Keratinocyte (primary cell): ENCODE results near the gene CTIF. TPM values are rescaled to one million over a fixed set of nuclear protein-coding genes. Genes with fewer than 3 reads are reported as not detected.

Experiments used
- DNase-seq: peaks from one replicate; pipeline ENCODE4 v3.0.0-alpha.2; 2011; ENCODE audit warnings: low read depth, missing footprints, low spot score
- FAIRE-seq: peaks from 2 replicates; lab custom pipeline; 2011; peaks lifted over from hg19 to GRCh38; lab: Jason Lieb, UNC
- H2AFZ ChIP-seq: 2 replicates; pipeline ENCODE4 v1.6.0; 2012; ENCODE audit warnings: low read length, control low read depth, inconsistent platforms; ENCODE audit not compliant: control insufficient read depth
- H3K27ac ChIP-seq: 2 replicates; pipeline ENCODE4 v1.5.1; 2011; ENCODE audit warnings: low read length; ENCODE audit not compliant: control insufficient read depth, insufficient read depth
- H3K27me3 ChIP-seq: 3 replicates; pipeline ENCODE4 v1.6.0; 2011; ENCODE audit warnings: low read length; ENCODE audit not compliant: control insufficient read depth, insufficient read depth; ENCODE audit errors: extremely low read depth
- H3K36me3 ChIP-seq, 2 experiments: 2 replicates in 1 of 2; 3 replicates in 1 of 2; pipeline ENCODE4 v1.5.1; 2011; ENCODE audit warnings: low read length in 2 of 2, mild to moderate bottlenecking in 1 of 2; ENCODE audit not compliant: control insufficient read depth in 2 of 2, insufficient read depth in 2 of 2; ENCODE audit errors: extremely low read depth in 1 of 2
- H3K4me1 ChIP-seq: 3 replicates; pipeline ENCODE4 v1.5.1; 2011; ENCODE audit warnings: low read length; ENCODE audit not compliant: control insufficient read depth, insufficient read depth; ENCODE audit errors: extremely low read depth
- H3K4me2 ChIP-seq: 3 replicates; pipeline ENCODE4 v1.6.0; 2011; ENCODE audit warnings: low read depth, low read length; ENCODE audit not compliant: control insufficient read depth, insufficient read depth; ENCODE audit errors: extremely low read depth
- H3K4me3 ChIP-seq, 3 experiments: fragments of 200-600 bp in 1 of 3; sonication (generic) in 1 of 3; 2 replicates in 2 of 3; 3 replicates in 1 of 3; pipeline ENCODE4 v1.5.1; 2011 to 2016; ENCODE audit warnings: low read length in 3 of 3, mild to moderate bottlenecking in 3 of 3, control low read depth in 2 of 3, inconsistent platforms in 1 of 3, low read depth in 1 of 3, mixed read lengths in 1 of 3, mixed run types in 1 of 3, moderate library complexity in 1 of 3; ENCODE audit not compliant: control insufficient read depth in 2 of 3, insufficient read depth in 2 of 3; ENCODE audit errors: extremely low read depth in 1 of 3
- H3K79me2 ChIP-seq: 2 replicates; pipeline ENCODE4 v1.6.0; 2012; ENCODE audit warnings: low read length; ENCODE audit not compliant: control insufficient read depth, insufficient read depth
- H3K9ac ChIP-seq: 3 replicates; pipeline ENCODE4 v1.6.0; 2011; ENCODE audit warnings: low read length; ENCODE audit not compliant: control insufficient read depth, insufficient read depth; ENCODE audit errors: extremely low read depth
- H3K9me1 ChIP-seq: 3 replicates; pipeline ENCODE4 v1.6.0; 2011; ENCODE audit warnings: low read length; ENCODE audit not compliant: control insufficient read depth, insufficient read depth; ENCODE audit errors: extremely low read depth
- H3K9me3 ChIP-seq: 2 replicates; pipeline ENCODE4 v1.5.1; 2012; ENCODE audit warnings: low read depth, low read length; ENCODE audit not compliant: control insufficient read depth
- H4K20me1 ChIP-seq: 3 replicates; pipeline ENCODE4 v1.6.0; 2011; ENCODE audit warnings: low read length; ENCODE audit not compliant: control insufficient read depth, insufficient read depth; ENCODE audit errors: extremely low read depth
- EZH2 ChIP-seq: IDR thresholded peaks from one replicate; pipeline ENCODE4 v1.6.1; 2012; ENCODE audit warnings: inconsistent platforms, mild to moderate bottlenecking, low read length, moderate library complexity
- dilution Hi-C: fragments of 300-500 bp; cut with MboI; formaldehyde crosslinking; loops from one replicate; pipeline ENCODE4 v1.7.0; 2020; ENCODE audit warnings: low sequenced_read_pairs; ENCODE audit not compliant: extremely low pct_ligation_motif_present
- polyA plus RNA-seq, 5 experiments: library from polyadenylated mRNA; depleted of rRNA in 3 of 5; stranded (reverse) in 3 of 5; stranded (forward) in 1 of 5; unstranded in 1 of 5; fragments of >200 nt; gene quantifications; 1 replicate in 1 of 5; 2 replicates in 3 of 5; 3 replicates in 1 of 5; pipeline versions ENCODE4 v1.2.1 to v1.2.3, GENCODE V29; 2011 to 2012; ENCODE audit warnings: missing spikeins in 2 of 5, low read depth in 1 of 5, low replicate concordance in 1 of 5
- TF ChIP-seq, protein P1 (sequence below), 3 experiments: IDR thresholded peaks in 1 of 3; conservative IDR thresholded peaks in 1 of 3; optimal IDR thresholded peaks in 1 of 3; 2 replicates in 2 of 3; 3 replicates in 1 of 3; pipeline versions ENCODE3 to v1.5.1; 2011; ENCODE audit warnings: low read length in 3 of 3, mild to moderate bottlenecking in 3 of 3, moderate library complexity in 2 of 3, control low read depth in 1 of 3, inconsistent platforms in 1 of 3; ENCODE audit not compliant: insufficient read depth in 2 of 3; ENCODE audit errors: extremely low read depth in 1 of 3

CTIF gene
- polyA plus RNA-seq, 1 donor (not counting 4 experiments of a cell fraction or from before 2014, with no cell fraction given): 15.0 TPM

DNA sequence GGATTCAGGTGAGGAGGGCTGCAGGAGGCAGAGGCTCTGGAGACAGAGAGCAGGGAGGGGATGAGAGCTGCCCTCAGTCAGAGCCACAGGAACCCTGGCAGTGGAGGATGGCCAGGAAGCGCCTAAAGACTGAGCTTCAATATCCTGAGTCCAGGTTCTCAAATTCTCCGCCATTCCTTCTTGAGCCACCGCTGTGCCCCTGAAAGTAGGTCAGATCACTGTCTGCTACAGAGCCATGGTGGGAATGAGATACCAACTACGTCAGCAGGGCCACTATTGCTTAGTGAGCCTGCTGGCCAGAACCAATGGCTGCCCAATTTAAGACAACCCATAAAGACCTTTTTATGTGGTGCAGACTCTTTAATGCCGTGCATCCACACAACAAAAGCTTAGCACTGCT, 155.5 kb downstream of the CTIF start:
- H3K27me3 ChIP-seq: no peaks in the 10 kb centered on the region
- H4K20me1 ChIP-seq: no peaks in the 10 kb centered on the region
- FAIRE-seq: no peak
- no peak overlapping the region for H2AFZ ChIP-seq
- H3K79me2 ChIP-seq: no peaks in the 10 kb centered on the region
- DNase-seq: no peak
- no peaks in the 10 kb centered on the region for H3K9me3 ChIP-seq
- H3K9ac ChIP-seq: no peak overlapping the region
- H3K4me3 ChIP-seq: no peak overlapping the region
- dilution Hi-C loops: no loop called here
- H3K9me1 ChIP-seq: no peaks in the 10 kb centered on the region
- no peak overlapping the region for H3K4me2 ChIP-seq
- no peak overlapping the region for H3K27ac ChIP-seq
- H3K36me3 ChIP-seq: peaks cover 4 to 5% of the 10 kb centered on the region in 2 experiments
- no peaks in the 10 kb centered on the region for H3K4me1 ChIP-seq
- TF ChIP-seq, protein P1, sequence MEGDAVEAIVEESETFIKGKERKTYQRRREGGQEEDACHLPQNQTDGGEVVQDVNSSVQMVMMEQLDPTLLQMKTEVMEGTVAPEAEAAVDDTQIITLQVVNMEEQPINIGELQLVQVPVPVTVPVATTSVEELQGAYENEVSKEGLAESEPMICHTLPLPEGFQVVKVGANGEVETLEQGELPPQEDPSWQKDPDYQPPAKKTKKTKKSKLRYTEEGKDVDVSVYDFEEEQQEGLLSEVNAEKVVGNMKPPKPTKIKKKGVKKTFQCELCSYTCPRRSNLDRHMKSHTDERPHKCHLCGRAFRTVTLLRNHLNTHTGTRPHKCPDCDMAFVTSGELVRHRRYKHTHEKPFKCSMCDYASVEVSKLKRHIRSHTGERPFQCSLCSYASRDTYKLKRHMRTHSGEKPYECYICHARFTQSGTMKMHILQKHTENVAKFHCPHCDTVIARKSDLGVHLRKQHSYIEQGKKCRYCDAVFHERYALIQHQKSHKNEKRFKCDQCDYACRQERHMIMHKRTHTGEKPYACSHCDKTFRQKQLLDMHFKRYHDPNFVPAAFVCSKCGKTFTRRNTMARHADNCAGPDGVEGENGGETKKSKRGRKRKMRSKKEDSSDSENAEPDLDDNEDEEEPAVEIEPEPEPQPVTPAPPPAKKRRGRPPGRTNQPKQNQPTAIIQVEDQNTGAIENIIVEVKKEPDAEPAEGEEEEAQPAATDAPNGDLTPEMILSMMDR (optimal IDR thresholded peaks at IDR 0.05 in 1 of 3, IDR thresholded peaks at IDR 0.05 in 1 of 3, conservative IDR thresholded peaks at IDR 0.05 in 1 of 3; ENCODE audit: extremely low read depth in 1 of 3, insufficient read depth in 2 of 3, low read length in 3 of 3): no peak
- no peak for TF ChIP-seq EZH2

DNA sequence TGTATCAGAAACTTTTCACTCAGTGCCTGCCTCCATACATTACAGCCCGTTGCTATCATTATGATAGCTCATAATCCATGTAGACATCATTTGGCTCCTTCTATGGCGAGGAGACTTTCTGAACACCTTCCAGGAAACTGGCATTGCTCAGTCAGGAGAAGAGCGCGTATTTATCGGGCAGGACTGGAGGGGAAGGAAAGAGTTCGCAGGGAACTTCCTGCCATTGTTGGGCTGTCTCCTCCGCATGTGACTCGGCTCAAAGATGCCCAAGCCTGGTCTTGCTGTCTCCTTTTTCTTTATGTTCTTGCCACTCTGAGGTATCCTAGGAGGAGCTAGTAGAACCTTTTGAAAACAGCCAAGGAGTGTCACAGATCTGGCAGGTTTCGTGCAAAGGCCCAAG, 156.8 kb downstream of the CTIF start:
- no peaks in the 10 kb centered on the region for H3K9me1 ChIP-seq
- DNase-seq: no peak
- H3K27me3 ChIP-seq: no peaks in the 10 kb centered on the region
- no peak overlapping the region for H3K4me2 ChIP-seq
- H3K4me1 ChIP-seq: no peaks in the 10 kb centered on the region
- peaks cover 0 to 6% of the 10 kb centered on the region in 2 experiments for H3K36me3 ChIP-seq
- no peaks in the 10 kb centered on the region for H3K79me2 ChIP-seq
- no peaks in the 10 kb centered on the region for H4K20me1 ChIP-seq
- dilution Hi-C loops: no loop called here
- FAIRE-seq: no peak
- H3K9me3 ChIP-seq: no peaks in the 10 kb centered on the region
- TF ChIP-seq, protein P1 (optimal IDR thresholded peaks at IDR 0.05 in 1 of 3, IDR thresholded peaks at IDR 0.05 in 1 of 3, conservative IDR thresholded peaks at IDR 0.05 in 1 of 3; ENCODE audit: extremely low read depth in 1 of 3, insufficient read depth in 2 of 3, low read length in 3 of 3): no peak
- no peak for TF ChIP-seq EZH2
- H2AFZ ChIP-seq: no peak overlapping the region
- no peak overlapping the region for H3K4me3 ChIP-seq
- H3K9ac ChIP-seq: no peak overlapping the region
- H3K27ac ChIP-seq: no peak overlapping the region
